Natural killer cell (primary cell): ENCODE results near the gene PPP1R16B. TPM values are rescaled to one million over a fixed set of nuclear protein-coding genes. Genes with fewer than 3 reads are reported as not detected.

Source experiments
- ATAC-seq, 3 donors: fragments of 150-1000 bp in 2 of 3; fragments of 200-7000 bp in 1 of 3; cut with Tn5 transposase; 1 replicate in 1 of 3; 2 replicates in 2 of 3; pipeline ENCODE4 v1.10.0; 2021; ENCODE audit warnings: mild to moderate bottlenecking in 2 of 3, moderate library complexity in 2 of 3
- DNase-seq, 2 donors: peaks; one replicate each; pipeline versions ENCODE4 v3.0.0 to v3.0.0-alpha.2; 2013 to 2021; ENCODE audit warnings: mixed read lengths in 1 of 2
- H3K27ac ChIP-seq: one replicate; pipeline ENCODE4 v1.5.1; 2013; ENCODE audit warnings: mild to moderate bottlenecking, low read length
- H3K27me3 ChIP-seq: one replicate; pipeline ENCODE4 v1.6.1; 2013; ENCODE audit warnings: low read length; ENCODE audit not compliant: control insufficient read depth, insufficient read depth
- H3K36me3 ChIP-seq: one replicate; pipeline ENCODE4 v1.6.1; 2013; ENCODE audit warnings: low read length; ENCODE audit not compliant: control insufficient read depth, insufficient read depth
- H3K4me1 ChIP-seq: one replicate; pipeline ENCODE4 v1.6.1; 2013; ENCODE audit warnings: low read length; ENCODE audit not compliant: control insufficient read depth, insufficient read depth
- H3K4me3 ChIP-seq: one replicate; pipeline ENCODE4 v1.5.1; 2013; ENCODE audit warnings: low read length
- H3K9me3 ChIP-seq: one replicate; pipeline ENCODE4 v1.6.1; 2013; ENCODE audit warnings: low read length; ENCODE audit not compliant: control insufficient read depth, insufficient read depth
- H3K27ac Mint-ChIP-seq, 2 donors: one replicate each; pipeline ENCODE4 v1.8.0; 2022; ENCODE audit warnings: mild to moderate bottlenecking in 2 of 2, mixed read lengths in 2 of 2, moderate library complexity in 1 of 2
- H3K27me3 Mint-ChIP-seq, 2 donors: one replicate each; pipeline ENCODE4 v1.8.0; 2022; ENCODE audit warnings: low read depth in 2 of 2, mixed read lengths in 2 of 2
- H3K36me3 Mint-ChIP-seq: one replicate; pipeline ENCODE4 v1.8.0; 2022; ENCODE audit warnings: mixed read lengths
- H3K4me1 Mint-ChIP-seq, 2 donors: one replicate each; pipeline ENCODE4 v1.8.0; 2022; ENCODE audit warnings: mixed read lengths in 2 of 2
- H3K4me3 Mint-ChIP-seq: one replicate; pipeline ENCODE4 v1.8.0; 2022; ENCODE audit warnings: mild to moderate bottlenecking, moderate library complexity, mixed read lengths
- H3K9me3 Mint-ChIP-seq, 2 donors: one replicate each; pipeline ENCODE4 v1.8.0; 2022; ENCODE audit warnings: mixed read lengths in 2 of 2
- CTCF ChIP-seq: fragments of 200-600 bp; IDR thresholded peaks from one replicate; pipeline ENCODE4 v1.8.0; 2022; ENCODE audit warnings: antibody characterized with exemption
- WGBS: methylation state at CpG from one replicate; pipeline ENCODE4 v1.1.7; 2013; ENCODE audit warnings: missing lambda C conversion rate; ENCODE audit not compliant: insufficient coverage; 5-methylcytosine and 5-hydroxymethylcytosine counted together
- intact Hi-C: fragments of 100-400 bp; cut with micrococcal nuclease; formaldehyde crosslinking; loops from one replicate; pipeline ENCODE4 v1.14.2; 2022
- total RNA-seq, 4 donors: library from RNA; stranded (reverse); fragments of 120-200 nt in 1 of 4; gene quantifications; one replicate each; pipeline versions ENCODE4 v1.2.3 to v1.2.4, GENCODE V29; 2013 to 2022

Gene PPP1R16B
- total RNA-seq, 3 donors from 2014 or later (not counting 1 experiment from before 2014, with no cell fraction given): 52.0 to 62.3 (median 53.7) TPM

- Histone ChIP-seq H3K4me3 (no peak overlapping the region), H3K27ac (no peak overlapping the region), H3K27me3 (no peaks in the 10 kb centered on the region), H3K36me3 (peaks cover 43% of the 10 kb centered on the region), H3K9me3 (no peaks in the 10 kb centered on the region), H3K4me1 (no peaks in the 10 kb centered on the region)
- no peak overlapping the region for H3K4me3 Mint-ChIP-seq
- no peak for ATAC-seq
- H3K36me3 Mint-ChIP-seq: no peaks in the 10 kb centered on the region
- WGBS: 95% methylated on average over 3 of the region's 3 CpGs
- no peak overlapping the region for H3K27ac Mint-ChIP-seq
- intact Hi-C loops: no loop called here
- no peaks in the 10 kb centered on the region for H3K27me3 Mint-ChIP-seq
- no peaks in the 10 kb centered on the region for H3K9me3 Mint-ChIP-seq
- peaks cover 0 to under 1% of the 10 kb centered on the region in 2 donors for H3K4me1 Mint-ChIP-seq
- no peak for DNase-seq
- TF ChIP-seq CTCF: no peak
These were observed 114.9 kb downstream of the PPP1R16B start for GRCh38 chr20:38920411-38920810.

DNA sequence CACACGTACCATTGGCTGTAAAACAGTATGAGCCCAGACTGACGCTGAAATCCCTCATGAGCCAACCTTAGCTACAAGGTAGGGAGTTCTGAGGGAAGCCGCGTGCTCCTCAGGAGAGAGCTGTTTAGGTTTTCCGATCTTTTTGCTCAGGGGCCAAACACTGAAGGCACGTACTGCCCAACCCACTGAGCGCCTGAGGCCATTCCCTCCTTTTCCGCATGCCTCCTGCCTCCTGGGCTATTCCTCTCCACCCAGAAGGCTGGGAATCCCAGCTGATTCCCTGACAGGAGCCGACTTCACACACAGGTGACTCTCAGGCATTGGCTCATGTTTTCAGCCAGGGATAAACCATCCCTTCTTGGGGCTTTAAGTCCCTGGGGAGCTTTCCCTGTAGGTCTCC is 115.4 kb downstream of the PPP1R16B start:
- ATAC-seq (no peak), DNase-seq (no peak)
- Histone ChIP-seq H3K4me1 (peaks cover 2% of the 10 kb centered on the region), H3K4me3 (no peak overlapping the region), H3K9me3 (no peaks in the 10 kb centered on the region), H3K27ac (no peak overlapping the region), H3K36me3 (peaks cover 39% of the 10 kb centered on the region), H3K27me3 (no peaks in the 10 kb centered on the region)
- Mint-ChIP-seq H3K27me3 (no peaks in the 10 kb centered on the region), H3K4me3 (no peak overlapping the region), H3K36me3 (no peaks in the 10 kb centered on the region), H3K4me1 (peaks cover 0 to 4% of the 10 kb centered on the region in 2 donors), H3K27ac (no peak overlapping the region), H3K9me3 (no peaks in the 10 kb centered on the region)
- 98% methylated on average over 9 of the region's 9 CpGs for WGBS
- TF ChIP-seq CTCF: no peak
- intact Hi-C loops: no loop called here

- WGBS: 96% methylated on average over 2 of the region's 2 CpGs
- Mint-ChIP-seq H3K9me3 (no peaks in the 10 kb centered on the region), H3K4me1 (peaks cover 8 to 14% of the 10 kb centered on the region in 2 donors), H3K27me3 (no peaks in the 10 kb centered on the region), H3K27ac (peak overlapping the region in 1 of 2 donors; percentile 10), H3K36me3 (no peaks in the 10 kb centered on the region), H3K4me3 (no peak overlapping the region)
- no peak overlapping the region for H3K4me3 ChIP-seq
- H3K27me3 ChIP-seq: no peaks in the 10 kb centered on the region
- no peaks in the 10 kb centered on the region for H3K9me3 ChIP-seq
- intact Hi-C loops: no loop called here
- peaks cover 26% of the 10 kb centered on the region for H3K4me1 ChIP-seq
- H3K27ac ChIP-seq: no peak overlapping the region
- no peak for ATAC-seq
- TF ChIP-seq CTCF: no peak
- peaks cover 12% of the 10 kb centered on the region for H3K36me3 ChIP-seq
- no peak for DNase-seq
These were observed 119.2 kb downstream of the PPP1R16B start for GRCh38 chr20:38924718-38925117.
